Right lobe of liver (tissue), 4 donors: ENCODE data around the gene KCNE2.

Experiments
- CTCF ChIP-seq, 4 donors: fragments of 200-600 bp in 3 of 4; fragments of 450-650 bp in 1 of 4; IDR thresholded peaks; one replicate each; pipeline versions ENCODE4 v1.5.1 to v1.8.0; 2016 to 2022; ENCODE audit warnings: antibody characterized with exemption in 4 of 4, mild to moderate bottlenecking in 2 of 4
- POLR2A ChIP-seq: fragments of 450-650 bp; IDR thresholded peaks from one replicate; pipeline ENCODE4 v1.6.1; 2017; ENCODE audit warnings: antibody characterized with exemption, mild to moderate bottlenecking
- donor health status: DM: no; HTN: no; CAD: no.
- donor health status: DM: no; HTN: no; CAD: no.
- donor health status: DM: no; HTN: yes; CAD: no.

DNA sequence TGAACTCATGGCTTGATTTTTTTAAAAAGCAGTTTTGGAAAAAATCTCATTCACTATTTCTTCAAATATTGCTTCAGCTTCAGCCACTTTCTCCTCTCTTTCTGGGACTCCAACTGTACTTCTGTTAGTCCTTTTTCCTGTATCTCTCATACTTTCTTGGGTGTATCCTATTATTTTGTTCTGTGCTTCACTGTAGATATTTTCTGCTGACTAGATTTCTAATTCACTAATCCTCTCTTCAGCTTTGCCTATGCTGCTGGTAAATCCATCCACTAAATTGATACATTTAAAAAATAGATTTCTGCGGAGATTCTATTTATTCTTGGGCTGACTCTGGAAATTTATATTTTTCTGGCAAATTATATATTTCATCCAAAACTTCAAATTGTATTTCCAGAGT lies 4.9 kb upstream of the KCNE2 start:
- TF ChIP-seq CTCF (IDR thresholded peaks at IDR 0.05) (no peak), POLR2A (no peak)
